Neural cell (in vitro differentiated cells): ENCODE results near the gene RAB22A. TPM values are rescaled to one million over a fixed set of nuclear protein-coding genes. Genes with fewer than 3 reads are reported as not detected.

ENCODE experiments used
- H2AFZ ChIP-seq: fragments of 200-600, 300-800 bp; sonication (generic), shearing (Covaris generic); 2 replicates; pipeline ENCODE4 v1.6.0; 2014; ENCODE audit warnings: low read depth, mild to moderate bottlenecking, antibody characterized with exemption, low read length, moderate library complexity
- H3F3A ChIP-seq: fragments of 200-600 bp; shearing (Covaris generic); 2 replicates; pipeline ENCODE4 v1.6.1; 2016; ENCODE audit warnings: mild to moderate bottlenecking, moderate library complexity, mixed read lengths, antibody characterized with exemption, low read length; ENCODE audit not compliant: insufficient read depth, poor library complexity, severe bottlenecking
- H3K27ac ChIP-seq: fragments of 200-600, 300-800 bp; sonication (generic), shearing (Covaris generic); 2 replicates; pipeline ENCODE4 v1.5.1; 2014; ENCODE audit warnings: mild to moderate bottlenecking, low read length, moderate library complexity
- H3K27me3 ChIP-seq: fragments of 300-800, 200-600 bp; sonication (generic), shearing (Covaris generic); 2 replicates; pipeline ENCODE4 v1.6.0; 2014; ENCODE audit warnings: mild to moderate bottlenecking, low read depth, low read length, moderate library complexity; ENCODE audit not compliant: insufficient read depth
- H3K36me3 ChIP-seq: fragments of 300-800, 200-600 bp; sonication (generic), shearing (Covaris generic); 2 replicates; pipeline ENCODE4 v1.5.1; 2014; ENCODE audit warnings: mild to moderate bottlenecking, antibody characterized with exemption, low read length, moderate library complexity; ENCODE audit not compliant: insufficient read depth
- H3K4me2 ChIP-seq: fragments of 300-800, 200-600 bp; sonication (generic), shearing (Covaris generic); 2 replicates; pipeline ENCODE4 v1.6.0; 2014; ENCODE audit warnings: mild to moderate bottlenecking, low read length
- H3K4me3 ChIP-seq: fragments of 300-800, 200-600 bp; sonication (generic), shearing (Covaris generic); 2 replicates; pipeline ENCODE4 v1.5.1; 2014; ENCODE audit warnings: mild to moderate bottlenecking, low read length, moderate library complexity
- H3K79me2 ChIP-seq: fragments of 200-600 bp; shearing (Covaris generic); replicated peaks from 2 replicates; pipeline ENCODE4 v1.6.0; 2014; ENCODE audit warnings: mild to moderate bottlenecking, low read length, moderate library complexity; ENCODE audit not compliant: insufficient read depth
- H3K9ac ChIP-seq: fragments of 300-800, 200-600 bp; sonication (generic), shearing (Covaris generic); 2 replicates; pipeline ENCODE4 v1.6.1; 2016; ENCODE audit warnings: mild to moderate bottlenecking, low read length, mixed read lengths
- H3K9me2 ChIP-seq: fragments of 200-600 bp; shearing (Covaris generic); 2 replicates; pipeline ENCODE4 v1.6.1; 2016; ENCODE audit warnings: mild to moderate bottlenecking, low read length, mixed read lengths; ENCODE audit not compliant: insufficient read depth
- H3K9me3 ChIP-seq: fragments of 200-600, 300-800 bp; sonication (generic), shearing (Covaris generic); 2 replicates; pipeline ENCODE4 v1.6.1; 2016; ENCODE audit warnings: mild to moderate bottlenecking, mixed run types, low read length, moderate library complexity, mixed read lengths
- H4K20me1 ChIP-seq: fragments of 200-600 bp; shearing (Covaris generic); 2 replicates; pipeline ENCODE4 v1.6.1; 2016; ENCODE audit warnings: mild to moderate bottlenecking, mixed run types; ENCODE audit not compliant: insufficient read depth
- EP300 ChIP-seq: fragments of 450-650 bp; conservative IDR thresholded peaks from 2 replicates; pipeline ENCODE4 v1.6.1; 2014; ENCODE audit warnings: antibody characterized with exemption, mild to moderate bottlenecking, moderate library complexity; ENCODE audit not compliant: poor library complexity, severe bottlenecking
- EZH2 ChIP-seq: fragments of 200-600, 300-800 bp; shearing (Covaris generic), sonication (generic); IDR thresholded peaks from 2 replicates; pipeline ENCODE4 v1.6.1; 2014; ENCODE audit warnings: antibody characterized with exemption, low read length, borderline replicate concordance, mild to moderate bottlenecking; ENCODE audit not compliant: insufficient read depth, poor library complexity, severe bottlenecking
- MXI1 ChIP-seq: fragments of 450-650 bp; conservative IDR thresholded peaks from 2 replicates; pipeline ENCODE4 v1.6.1; 2014; ENCODE audit warnings: antibody characterized with exemption, mild to moderate bottlenecking; ENCODE audit not compliant: poor library complexity, severe bottlenecking
- POLR2AphosphoS5 ChIP-seq: IDR thresholded peaks from 2 replicates; pipeline ENCODE4 v1.6.1; 2012
- RAD21 ChIP-seq: fragments of 450-650 bp; conservative IDR thresholded peaks from 2 replicates; pipeline ENCODE4 v1.6.1; 2014; ENCODE audit warnings: antibody characterized with exemption, mild to moderate bottlenecking, moderate library complexity
- REST ChIP-seq: IDR thresholded peaks from 2 replicates; pipeline ENCODE4 v1.6.1; 2012; ENCODE audit warnings: borderline replicate concordance
- SMC3 ChIP-seq: fragments of 450-650 bp; conservative IDR thresholded peaks from 2 replicates; pipeline ENCODE4 v1.6.1; 2014; ENCODE audit warnings: antibody characterized with exemption, mild to moderate bottlenecking, moderate library complexity; ENCODE audit not compliant: poor library complexity
- TAF1 ChIP-seq: IDR thresholded peaks from 2 replicates; pipeline ENCODE4 v1.6.1; 2012; ENCODE audit warnings: low read depth
- polyA plus RNA-seq: library from polyadenylated mRNA; depleted of rRNA; stranded (reverse); fragments of >200 nt; gene quantifications from 2 replicates; pipeline ENCODE4 v1.2.3, GENCODE V29; 2014
- TF ChIP-seq, protein P1 (sequence below): fragments of 450-650 bp; IDR thresholded peaks from 2 replicates; pipeline ENCODE4 v1.5.1; 2014; ENCODE audit warnings: antibody characterized with exemption, mild to moderate bottlenecking, moderate library complexity; ENCODE audit not compliant: poor library complexity, severe bottlenecking

RAB22A gene
- polyA plus RNA-seq, 1 donor from 2014 or later: 15.7 TPM

- Histone ChIP-seq H3K9me2 (no peaks in the 10 kb centered on the region), H3K9me3 (no peaks in the 10 kb centered on the region), H3K27me3 (no peaks in the 10 kb centered on the region), H3K4me2 (peak overlapping the region; percentile 89), H2AFZ (peak overlapping the region; percentile 45), H3K9ac (peak overlapping the region; percentile 82), H4K20me1 (no peaks in the 10 kb centered on the region), H3F3A (peaks cover 3% of the 10 kb centered on the region), H3K36me3 (no peaks in the 10 kb centered on the region), H3K4me3 (peak overlapping the region; percentile 79), H3K79me2 (no peaks in the 10 kb centered on the region), H3K27ac (no peak overlapping the region)
- TF ChIP-seq REST (no peak), EP300 (no peak), MXI1 (no peak), EZH2 (no peak), POLR2AphosphoS5 (no peak), TAF1 (no peak), RAD21 (no peak), SMC3 (no peak)
- TF ChIP-seq, protein P1, sequence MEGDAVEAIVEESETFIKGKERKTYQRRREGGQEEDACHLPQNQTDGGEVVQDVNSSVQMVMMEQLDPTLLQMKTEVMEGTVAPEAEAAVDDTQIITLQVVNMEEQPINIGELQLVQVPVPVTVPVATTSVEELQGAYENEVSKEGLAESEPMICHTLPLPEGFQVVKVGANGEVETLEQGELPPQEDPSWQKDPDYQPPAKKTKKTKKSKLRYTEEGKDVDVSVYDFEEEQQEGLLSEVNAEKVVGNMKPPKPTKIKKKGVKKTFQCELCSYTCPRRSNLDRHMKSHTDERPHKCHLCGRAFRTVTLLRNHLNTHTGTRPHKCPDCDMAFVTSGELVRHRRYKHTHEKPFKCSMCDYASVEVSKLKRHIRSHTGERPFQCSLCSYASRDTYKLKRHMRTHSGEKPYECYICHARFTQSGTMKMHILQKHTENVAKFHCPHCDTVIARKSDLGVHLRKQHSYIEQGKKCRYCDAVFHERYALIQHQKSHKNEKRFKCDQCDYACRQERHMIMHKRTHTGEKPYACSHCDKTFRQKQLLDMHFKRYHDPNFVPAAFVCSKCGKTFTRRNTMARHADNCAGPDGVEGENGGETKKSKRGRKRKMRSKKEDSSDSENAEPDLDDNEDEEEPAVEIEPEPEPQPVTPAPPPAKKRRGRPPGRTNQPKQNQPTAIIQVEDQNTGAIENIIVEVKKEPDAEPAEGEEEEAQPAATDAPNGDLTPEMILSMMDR: no peak
These were observed 822 bp downstream of the RAB22A start for GRCh38 chr20:58310291-58310782.

- Histone ChIP-seq H3K9me2 (no peaks in the 10 kb centered on the region), H2AFZ (no peak overlapping the region), H3K4me3 (no peak overlapping the region), H3K36me3 (no peaks in the 10 kb centered on the region), H3K9me3 (no peaks in the 10 kb centered on the region), H3K27ac (no peak overlapping the region), H3K79me2 (no peaks in the 10 kb centered on the region), H3K27me3 (no peaks in the 10 kb centered on the region), H3K4me2 (no peak overlapping the region), H4K20me1 (no peaks in the 10 kb centered on the region), H3F3A (peaks cover 3% of the 10 kb centered on the region), H3K9ac (no peak overlapping the region)
- TF ChIP-seq RAD21 (no peak), REST (no peak), MXI1 (no peak), POLR2AphosphoS5 (no peak), EZH2 (no peak), SMC3 (no peak), TAF1 (no peak), EP300 (no peak)
- TF ChIP-seq, protein P1: no peak
These were observed 3.3 kb downstream of the RAB22A start for GRCh38 chr20:58312836-58313235.
